OCI-LY7 (cell line): ENCODE measurements around the gene PSMG4.

Experiments used
- CTCF ChIP-seq: fragments of 200-600 bp; sonication (generic); conservative IDR thresholded peaks from 2 replicates; pipeline ENCODE4 v1.5.1; 2014; ENCODE audit warnings: mild to moderate bottlenecking, antibody characterized with exemption, low read length, moderate library complexity, mixed read lengths
- EZH2phosphoT487 ChIP-seq: fragments of 200-600 bp; sonication (generic); IDR thresholded peaks from 2 replicates; pipeline ENCODE4 v1.6.1; 2018; ENCODE audit warnings: low read depth, borderline replicate concordance, mild to moderate bottlenecking, mixed run types, antibody characterized with exemption, low read length, moderate library complexity, mixed read lengths

DNA sequence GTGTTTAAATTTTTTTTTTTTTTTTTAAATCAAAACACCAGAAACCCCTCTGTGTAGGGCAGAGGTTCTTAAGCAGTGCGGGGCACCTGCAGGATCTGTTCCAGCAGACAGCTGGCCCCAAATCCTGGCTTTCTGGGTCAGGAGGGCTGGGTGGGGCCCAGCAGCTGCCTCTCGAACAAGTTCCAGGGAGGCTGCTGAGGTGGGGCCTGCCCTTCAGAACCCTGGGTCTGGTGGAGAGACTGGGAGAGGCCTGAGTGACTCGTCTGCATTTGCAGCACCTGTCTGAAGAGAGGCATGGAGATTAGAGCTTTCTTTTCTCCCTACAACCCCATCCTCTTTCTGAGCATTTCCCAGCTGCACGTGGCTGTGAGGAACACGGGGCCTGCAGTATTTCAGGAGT, 8.4 kb downstream of the PSMG4 start:
- TF ChIP-seq CTCF = no peak
- TF ChIP-seq EZH2phosphoT487 = no peak
